ENCODE results near the gene TTC13. TPM values are rescaled to one million over a fixed set of nuclear protein-coding genes. Genes with fewer than 3 reads are reported as not detected.

TTC13 gene
- total RNA-seq, 1 donor from 2014 or later = 23.0 TPM

- Histone ChIP-seq H3K27me3 (no peaks in the 10 kb centered on the region), H3K27ac (no peak overlapping the region), H3K4me2 (no peak overlapping the region), H3K4me3 (no peak overlapping the region), H4K20me1 (ENCODE audit: low read depth) (no peaks in the 10 kb centered on the region), H3K4me1 (no peaks in the 10 kb centered on the region), H3K9me3 (ENCODE audit: low read depth) (no peaks in the 10 kb centered on the region), H2AFZ (replicated peaks) (no peak overlapping the region), H3K79me2 (ENCODE audit: low read depth) (no peaks in the 10 kb centered on the region), H3K9ac (no peak overlapping the region), H3K36me3 (no peaks in the 10 kb centered on the region), H3F3A (ENCODE audit: low read depth) (no peaks in the 10 kb centered on the region)
- no peaks in the 10 kb centered on the region for H3K9me3 Mint-ChIP-seq
- H3K4me1 Mint-ChIP-seq = peaks cover 9% of the 10 kb centered on the region
- TF ChIP-seq EZH2phosphoT487 (IDR thresholded peaks at IDR 0.05) (no peak), EZH2 (IDR thresholded peaks at IDR 0.05) (no peak), CTCF (IDR thresholded peaks at IDR 0.05) (no peak)
- H3K4me3 Mint-ChIP-seq = no peak overlapping the region
- DNase-seq (ENCODE audit: low spot score) = no peak
- H3K27ac Mint-ChIP-seq = no peak overlapping the region
- H3K27me3 Mint-ChIP-seq (ENCODE audit: insufficient read depth, low read depth) = peaks cover 2% of the 10 kb centered on the region
- H3K36me3 Mint-ChIP-seq = peaks cover 7% of the 10 kb centered on the region
Observed at GRCh38 chr1:230900984-230901383, 77.7 kb downstream of the TTC13 start.

- H3K9me3 ChIP-seq (ENCODE audit: low read depth) = no peaks in the 10 kb centered on the region
- no peaks in the 10 kb centered on the region for H3K4me1 ChIP-seq
- H3K36me3 ChIP-seq = no peaks in the 10 kb centered on the region
- Mint-ChIP-seq H3K36me3 (peaks cover 7% of the 10 kb centered on the region), H3K27ac (no peak overlapping the region), H3K27me3 (ENCODE audit: insufficient read depth, low read depth) (no peaks in the 10 kb centered on the region), H3K4me1 (no peaks in the 10 kb centered on the region), H3K9me3 (no peaks in the 10 kb centered on the region), H3K4me3 (no peak overlapping the region)
- no peak overlapping the region for H3K4me2 ChIP-seq
- H3K27me3 ChIP-seq = no peaks in the 10 kb centered on the region
- DNase-seq (ENCODE audit: low spot score) = no peak
- H3K79me2 ChIP-seq (ENCODE audit: low read depth) = no peaks in the 10 kb centered on the region
- no peak overlapping the region for H2AFZ ChIP-seq (replicated peaks)
- H4K20me1 ChIP-seq (ENCODE audit: low read depth) = no peaks in the 10 kb centered on the region
- no peak overlapping the region for H3K4me3 ChIP-seq
- no peak overlapping the region for H3K27ac ChIP-seq
- H3K9ac ChIP-seq = no peak overlapping the region
- no peak for TF ChIP-seq EZH2phosphoT487 (IDR thresholded peaks at IDR 0.05)
- no peak for TF ChIP-seq CTCF (IDR thresholded peaks at IDR 0.05)
- TF ChIP-seq EZH2 (IDR thresholded peaks at IDR 0.05) = no peak
- H3F3A ChIP-seq (ENCODE audit: low read depth) = no peaks in the 10 kb centered on the region
Observed at GRCh38 chr1:230899841-230900251, 78.8 kb downstream of the TTC13 start.

GRCh38 chr1:230898748-230899147, 79.9 kb downstream of the TTC13 start:
- no peaks in the 10 kb centered on the region for H3K4me1 ChIP-seq
- no peaks in the 10 kb centered on the region for H3K36me3 ChIP-seq
- peaks cover 3% of the 10 kb centered on the region for H3K36me3 Mint-ChIP-seq
- H3K9me3 ChIP-seq (ENCODE audit: low read depth) = no peaks in the 10 kb centered on the region
- no peaks in the 10 kb centered on the region for H3K27me3 ChIP-seq
- no peak for TF ChIP-seq EZH2phosphoT487 (IDR thresholded peaks at IDR 0.05)
- no peak for TF ChIP-seq EZH2 (IDR thresholded peaks at IDR 0.05)
- TF ChIP-seq CTCF (IDR thresholded peaks at IDR 0.05) = no peak
- H2AFZ ChIP-seq (replicated peaks) = no peak overlapping the region
- no peak for DNase-seq (ENCODE audit: low spot score)
- H4K20me1 ChIP-seq (ENCODE audit: low read depth) = no peaks in the 10 kb centered on the region
- H3F3A ChIP-seq (ENCODE audit: low read depth) = no peaks in the 10 kb centered on the region
- no peaks in the 10 kb centered on the region for H3K4me1 Mint-ChIP-seq
- no peak overlapping the region for H3K4me3 Mint-ChIP-seq
- no peak overlapping the region for H3K4me2 ChIP-seq
- no peak overlapping the region for H3K27ac ChIP-seq
- H3K9ac ChIP-seq = no peak overlapping the region
- no peaks in the 10 kb centered on the region for H3K27me3 Mint-ChIP-seq (ENCODE audit: insufficient read depth, low read depth)
- H3K27ac Mint-ChIP-seq = no peak overlapping the region
- no peak overlapping the region for H3K4me3 ChIP-seq
- H3K9me3 Mint-ChIP-seq = no peaks in the 10 kb centered on the region
- H3K79me2 ChIP-seq (ENCODE audit: low read depth) = no peaks in the 10 kb centered on the region
